ENCODE results near the gene KRTAP10-3. TPM values are rescaled to one million over a fixed set of nuclear protein-coding genes. Genes with fewer than 3 reads are reported as not detected.

The KRTAP10-3 gene
- total and polyA plus RNA-seq, 2 of the 13 experiments (the other 11 are each of a cell fraction or from before 2014, with no cell fraction given), result not detected

DNA sequence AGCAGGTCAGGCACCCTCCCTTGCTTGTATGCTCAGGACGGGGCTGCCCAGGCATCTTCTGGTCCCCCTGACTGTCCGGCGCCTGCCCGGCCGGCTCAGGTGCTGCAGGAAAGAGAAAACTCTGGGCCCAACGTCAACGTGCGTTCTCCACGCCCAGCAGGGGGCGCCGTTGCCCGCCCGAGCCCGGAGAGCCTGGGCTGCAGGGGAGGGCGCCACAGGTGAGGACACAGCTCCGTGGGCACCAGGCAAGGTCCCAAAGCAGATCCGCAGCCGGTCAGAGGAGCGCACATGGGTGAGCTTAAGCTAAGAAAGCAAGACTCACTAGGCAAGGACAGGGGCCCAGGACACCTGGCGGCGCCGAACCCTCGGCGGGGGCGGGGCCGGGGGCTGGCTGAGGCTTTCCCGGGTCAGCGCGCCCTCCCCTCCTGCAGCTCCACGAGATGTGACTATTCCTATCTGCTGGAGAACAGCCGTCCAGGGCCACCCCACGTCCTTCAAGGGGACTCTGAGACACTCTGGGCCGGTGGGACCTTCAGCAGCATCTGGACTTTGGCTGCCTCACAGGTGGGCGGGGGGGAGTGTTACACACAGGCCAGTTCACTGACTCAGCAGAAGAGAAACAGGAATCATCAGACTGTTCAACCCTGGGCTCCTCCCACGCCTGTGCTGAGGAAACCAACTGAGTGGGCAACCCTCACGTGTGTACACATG is 47.9 kb downstream of the KRTAP10-3 start (continued):
- 0 out of 2 replicates have a peak, but pooled peaks have one; percentile 47 for TF ChIP-seq NR1H2 (CRISPR knock-in tag; IDR thresholded peaks at IDR 0.05; ENCODE audit: borderline replicate concordance, low read depth)
- TF ChIP-seq KLF11 (CRISPR knock-in tag; IDR thresholded peaks at IDR 0.05), result no peak
- no peak for TF ChIP-seq ZNF674 (CRISPR knock-in tag; IDR thresholded peaks at IDR 0.05; ENCODE audit: low read depth)
- no peak for TF ChIP-seq ZNF124 (CRISPR knock-in tag; IDR thresholded peaks at IDR 0.05)
- no peak for TF ChIP-seq ZBTB8A (CRISPR knock-in tag; IDR thresholded peaks at IDR 0.05; ENCODE audit: borderline replicate concordance, low read depth)
- no peak for TF ChIP-seq MXI1 (IDR thresholded peaks at IDR 0.05; ENCODE audit: borderline replicate concordance, low read depth, low read length)
- TF ChIP-seq, protein P1, sequence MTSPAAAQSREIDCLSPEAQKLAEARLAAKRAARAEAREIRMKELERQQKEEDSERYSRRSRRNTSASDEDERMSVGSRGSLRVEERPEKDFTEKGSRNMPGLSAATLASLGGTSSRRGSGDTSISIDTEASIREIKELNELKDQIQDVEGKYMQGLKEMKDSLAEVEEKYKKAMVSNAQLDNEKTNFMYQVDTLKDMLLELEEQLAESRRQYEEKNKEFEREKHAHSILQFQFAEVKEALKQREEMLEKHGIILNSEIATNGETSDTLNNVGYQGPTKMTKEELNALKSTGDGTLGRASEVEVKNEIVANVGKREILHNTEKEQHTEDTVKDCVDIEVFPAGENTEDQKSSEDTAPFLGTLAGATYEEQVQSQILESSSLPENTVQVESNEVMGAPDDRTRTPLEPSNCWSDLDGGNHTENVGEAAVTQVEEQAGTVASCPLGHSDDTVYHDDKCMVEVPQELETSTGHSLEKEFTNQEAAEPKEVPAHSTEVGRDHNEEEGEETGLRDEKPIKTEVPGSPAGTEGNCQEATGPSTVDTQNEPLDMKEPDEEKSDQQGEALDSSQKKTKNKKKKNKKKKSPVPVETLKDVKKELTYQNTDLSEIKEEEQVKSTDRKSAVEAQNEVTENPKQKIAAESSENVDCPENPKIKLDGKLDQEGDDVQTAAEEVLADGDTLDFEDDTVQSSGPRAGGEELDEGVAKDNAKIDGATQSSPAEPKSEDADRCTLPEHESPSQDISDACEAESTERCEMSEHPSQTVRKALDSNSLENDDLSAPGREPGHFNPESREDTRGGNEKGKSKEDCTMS (CRISPR knock-in tag; conservative IDR thresholded peaks at IDR 0.05), result no peak
- TF ChIP-seq ZNF430 (CRISPR knock-in tag; IDR thresholded peaks at IDR 0.05), result 0 out of 2 replicates have a peak, but pooled peaks have one; percentile 71
- no peak for TF ChIP-seq ZNF205 (CRISPR knock-in tag; IDR thresholded peaks at IDR 0.05)

DNA sequence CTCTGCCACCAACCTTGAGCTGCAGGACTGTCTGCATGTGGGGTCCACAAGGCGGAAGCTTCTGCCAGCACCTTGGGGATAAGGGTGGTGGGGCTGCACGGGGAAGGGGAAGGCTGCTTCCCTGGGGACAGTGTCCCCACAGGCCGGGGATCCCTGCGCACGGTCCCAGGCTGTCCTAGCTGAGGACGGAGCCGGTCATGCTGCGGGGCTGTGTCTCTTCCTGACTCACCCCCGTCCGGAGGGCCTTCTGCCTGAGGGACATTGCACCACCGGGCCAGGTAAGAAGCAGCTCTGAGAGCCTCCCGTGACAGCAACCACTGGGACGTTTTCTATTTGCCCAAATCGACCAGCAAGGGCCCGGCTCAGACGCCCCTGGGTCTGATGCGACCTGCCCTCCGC is 48.5 kb downstream of the KRTAP10-3 start:
- 80% methylated on average over 1 of the region's 18 CpGs for WGBS (ENCODE audit: low lambda C conversion rate)
- Histone ChIP-seq H4K20me1 (ENCODE audit: insufficient read depth, low read length) (no peaks in the 10 kb centered on the region), H2AFZ (ENCODE audit: low read length) (no peak overlapping the region), H3K4me1 (ENCODE audit: insufficient read depth, low read length) (peaks cover 61% of the 10 kb centered on the region), H3K4me3 (replicated peaks in 1 of 3; ENCODE audit: insufficient read depth in 1 of 3, low read depth in 2 of 3, low read length in 3 of 3) (peak overlapping the region in 1 of 3 experiments; percentile 23; a peak in 1 of 6 replicates), H3K27ac (ENCODE audit: extremely low read length, insufficient read depth, low read length) (peak overlapping the region; percentile 45), H3K79me2 (ENCODE audit: insufficient read depth, low read length) (peaks cover 25% of the 10 kb centered on the region), H3K4me2 (ENCODE audit: low read depth, low read length) (peak overlapping the region; percentile 57; the same call in 1 of the 2 replicates), H3K27me3 (ENCODE audit: control insufficient read depth in 1 of 2, insufficient read depth in 2 of 2, low read length in 2 of 2) (no peaks in the 10 kb centered on the region; a peak in 1 of 5 replicates), H3K9me3 (ENCODE audit: low read length) (no peaks in the 10 kb centered on the region), H3K36me3 (replicated peaks in 1 of 2; ENCODE audit: control insufficient read depth in 1 of 2, insufficient read depth in 2 of 2, low read length in 2 of 2) (peaks cover 14 to 19% of the 10 kb centered on the region in 2 experiments), H3K9ac (ENCODE audit: insufficient read depth, low read depth, low read length) (no peak overlapping the region)
- ATAC-seq, result no peak
- intact Hi-C loops (cut with micrococcal nuclease; ENCODE audit: unreplicated experiment) (loop anchor here (5.0 kb wide), 1 partner anchor 232 kb away; no protein-coding TSS in a partner anchor), in situ Hi-C loops (cut with HindIII; ENCODE audit: extremely low pct_ligation_motif_present, low pct_unique_long_range_greater_than_20kb) (no loop called here)
- no TSS peak for BruUV-seq (replicated peaks)
- ChIA-PET POLR2A (interaction anchor here (0.6 to 1.6 kb wide), 4 partner anchors 12 to 283 kb away, joined by 3 to 4 read pairs (median 3); no protein-coding TSS in a partner anchor), CTCF (ENCODE audit: low intra/inter-chr PET ratio, low total read pairs) (interaction anchor here (2.0 kb wide), 1 partner anchor 283 kb away, joined by 14 read pairs; no protein-coding TSS in a partner anchor)
- DNase-seq (ENCODE audit: low spot score), result no peak
- TF ChIP-seq ZZZ3 (CRISPR knock-in tag; IDR thresholded peaks at IDR 0.05; ENCODE audit: borderline replicate concordance), result 0 out of 2 replicates have a peak, but pooled peaks have one; percentile 11
- peak; percentile 3; the same call in 1 of the 2 replicates for TF ChIP-seq NRL (CRISPR knock-in tag; IDR thresholded peaks at IDR 0.05; ENCODE audit: borderline replicate concordance)
- TF ChIP-seq SALL2 (CRISPR knock-in tag; IDR thresholded peaks at IDR 0.05), result no peak
- no peak for FAIRE-seq
